H1 (cell line): ENCODE measurements around the gene MACROD2. TPM values are rescaled to one million over a fixed set of nuclear protein-coding genes. Genes with fewer than 3 reads are reported as not detected.

Experiments
- CTCF ChIA-PET: fragments of 300-600 bp; sonication (Branson Sonifier 250); formaldehyde crosslinking; loops from one replicate; lab custom pipeline; 2021; ENCODE audit not compliant: partially characterized antibody; lab: Charles Lee
- POLR2A ChIA-PET: fragments of 300-600 bp; sonication (Branson Sonifier 250); formaldehyde crosslinking; loops from one replicate; lab custom pipeline; 2021; ENCODE audit warnings: inconsistent platforms; ENCODE audit not compliant: partially characterized antibody; lab: Charles Lee
- DNase-seq, 2 experiments: peaks; one replicate each; pipeline versions ENCODE4 v3.0.0 to v3.0.0-alpha.2; 2010 to 2022; ENCODE audit warnings: low spot score in 2 of 2, low read depth in 1 of 2, mixed read lengths in 1 of 2
- FAIRE-seq: peaks from 2 replicates; lab custom pipeline; 2011; peaks lifted over from hg19 to GRCh38; lab: Jason Lieb, UNC
- H2AFZ ChIP-seq: 2 replicates; pipeline ENCODE4 v1.8.1; 2012; ENCODE audit warnings: low read length, inconsistent platforms
- H2AK5ac ChIP-seq: 2 replicates; pipeline ENCODE4 v1.6.1; 2013; ENCODE audit warnings: low read depth, low read length
- H2BK120ac ChIP-seq: replicated peaks from 2 replicates; pipeline ENCODE3; 2013; ENCODE audit warnings: low read depth, low read length, inconsistent platforms
- H2BK12ac ChIP-seq: 2 replicates; pipeline ENCODE4 v1.6.1; 2013; ENCODE audit warnings: low read depth, low read length
- H2BK15ac ChIP-seq: 2 replicates; pipeline ENCODE4 v1.6.1; 2013; ENCODE audit warnings: low read length
- H2BK20ac ChIP-seq: 2 replicates; pipeline ENCODE4 v1.6.1; 2013; ENCODE audit warnings: low read length
- H2BK5ac ChIP-seq: 2 replicates; pipeline ENCODE4 v1.6.1; 2013; ENCODE audit warnings: low read depth, low read length
- H3K14ac ChIP-seq: 2 replicates; pipeline ENCODE4 v1.6.1; 2013; ENCODE audit warnings: inconsistent platforms; ENCODE audit not compliant: insufficient read length
- H3K18ac ChIP-seq: 2 replicates; pipeline ENCODE4 v1.6.1; 2013; ENCODE audit warnings: low read length; ENCODE audit errors: extremely low read depth
- H3K23ac ChIP-seq: 2 replicates; pipeline ENCODE4 v1.6.1; 2013; ENCODE audit warnings: inconsistent platforms; ENCODE audit not compliant: insufficient read length
- H3K23me2 ChIP-seq: 2 replicates; pipeline ENCODE4 v1.6.1; 2013; ENCODE audit warnings: low read depth, low read length
- H3K27ac ChIP-seq: 2 replicates; pipeline ENCODE4 v1.6.1; 2011; ENCODE audit warnings: low read depth, low read length, inconsistent platforms
- H3K27me3 ChIP-seq, 4 experiments: replicated peaks in 1 of 4; 1 replicate in 1 of 4; 2 replicates in 3 of 4; pipeline versions ENCODE4 v1.6.1 to v1.8.1; 2011 to 2013; ENCODE audit warnings: low read length in 3 of 4, mild to moderate bottlenecking in 3 of 4, inconsistent platforms in 2 of 4, mixed read lengths in 2 of 4, moderate library complexity in 1 of 4; ENCODE audit not compliant: control insufficient read depth in 3 of 4, insufficient read depth in 3 of 4; ENCODE audit errors: extremely low read depth in 1 of 4
- H3K36me3 ChIP-seq, 4 experiments: 2 replicates each; pipeline versions ENCODE4 v1.6.1 to v1.8.1; 2011 to 2013; ENCODE audit warnings: mild to moderate bottlenecking in 4 of 4, low read length in 3 of 4, moderate library complexity in 2 of 4, control low read depth in 1 of 4, inconsistent platforms in 1 of 4; ENCODE audit not compliant: insufficient read depth in 4 of 4, control insufficient read depth in 2 of 4
- H3K4ac ChIP-seq: replicated peaks from 2 replicates; pipeline ENCODE3; 2013; ENCODE audit warnings: low read length, low read depth, mixed read lengths, inconsistent platforms; ENCODE audit not compliant: insufficient read length
- H3K4me1 ChIP-seq, 4 experiments: replicated peaks in 1 of 4; 1 replicate in 1 of 4; 2 replicates in 3 of 4; pipeline versions ENCODE4 v1.6.1 to v1.8.1; 2011 to 2013; ENCODE audit warnings: low read length in 3 of 4, inconsistent platforms in 2 of 4, mixed read lengths in 1 of 4; ENCODE audit not compliant: insufficient read depth in 4 of 4, control insufficient read depth in 3 of 4
- H3K4me2 ChIP-seq, 2 experiments: 2 replicates each; pipeline versions ENCODE4 v1.6.1 to v1.8.1; 2011 to 2013; ENCODE audit warnings: low read depth in 2 of 2, low read length in 2 of 2, control low read depth in 1 of 2, inconsistent platforms in 1 of 2, mild to moderate bottlenecking in 1 of 2; ENCODE audit not compliant: insufficient read depth in 1 of 2
- H3K4me3 ChIP-seq, 4 experiments: fragments of 200-600, 300-600 bp in 1 of 4; sonication (generic), shearing (Covaris generic), sonication (Bioruptor Twin) in 1 of 4; 2 replicates each; pipeline versions ENCODE4 v1.5.1 to v1.8.1; 2011 to 2016; ENCODE audit warnings: low read length in 4 of 4, low read depth in 3 of 4, control low read depth in 2 of 4, inconsistent platforms in 2 of 4, mild to moderate bottlenecking in 2 of 4, mixed read lengths in 1 of 4, moderate library complexity in 1 of 4; ENCODE audit not compliant: insufficient read depth in 2 of 4; ENCODE audit errors: extremely low read depth in 1 of 4
- H3K56ac ChIP-seq: replicated peaks from 2 replicates; pipeline ENCODE3; 2013; ENCODE audit warnings: low read depth, mild to moderate bottlenecking, mixed read lengths, low read length, inconsistent platforms; ENCODE audit not compliant: insufficient read length
- H3K79me1 ChIP-seq: 2 replicates; pipeline ENCODE4 v1.6.1; 2013; ENCODE audit warnings: low read depth, low read length, control low read depth
- H3K79me2 ChIP-seq, 2 experiments: 2 replicates each; pipeline versions ENCODE4 v1.6.1 to v1.8.1; 2012 to 2013; ENCODE audit warnings: low read length in 2 of 2, mild to moderate bottlenecking in 2 of 2, inconsistent platforms in 1 of 2; ENCODE audit not compliant: insufficient read depth in 2 of 2, control insufficient read depth in 1 of 2
- H3K9ac ChIP-seq, 4 experiments: replicated peaks in 1 of 4; 1 replicate in 1 of 4; 2 replicates in 3 of 4; pipeline versions ENCODE4 v1.6.1 to v1.8.1; 2011 to 2013; ENCODE audit warnings: low read depth in 3 of 4, low read length in 3 of 4, control low read depth in 2 of 4, mild to moderate bottlenecking in 2 of 4, moderate library complexity in 2 of 4, inconsistent platforms in 1 of 4; ENCODE audit errors: extremely low read depth in 1 of 4
- H3K9me3 ChIP-seq, 2 experiments: 2 replicates each; pipeline versions ENCODE4 v1.6.1 to v1.8.1; 2012 to 2013; ENCODE audit warnings: mild to moderate bottlenecking in 2 of 2, moderate library complexity in 2 of 2, control low read depth in 1 of 2, inconsistent platforms in 1 of 2, low read depth in 1 of 2, low read length in 1 of 2, mixed read lengths in 1 of 2; ENCODE audit not compliant: insufficient read depth in 2 of 2
- H4K20me1 ChIP-seq, 2 experiments: replicated peaks in 1 of 2; 2 replicates each; pipeline versions ENCODE3 to v1.8.1; 2011 to 2013; ENCODE audit warnings: inconsistent platforms in 2 of 2, low read length in 2 of 2, mild to moderate bottlenecking in 1 of 2; ENCODE audit not compliant: insufficient read depth in 2 of 2, control insufficient read depth in 1 of 2
- H4K5ac ChIP-seq: 2 replicates; pipeline ENCODE4 v1.6.1; 2013; ENCODE audit warnings: low read length, low read depth, mixed read lengths, inconsistent platforms; ENCODE audit not compliant: insufficient read length
- H4K8ac ChIP-seq: 2 replicates; pipeline ENCODE4 v1.8.0; 2013; ENCODE audit warnings: mild to moderate bottlenecking, moderate library complexity, low read length, inconsistent platforms; ENCODE audit not compliant: insufficient read depth; ENCODE audit errors: extremely low read depth
- H4K91ac ChIP-seq: replicated peaks from 2 replicates; pipeline ENCODE3; 2013; ENCODE audit warnings: low read length, mixed read lengths, inconsistent platforms; ENCODE audit not compliant: insufficient read length
- CEBPB ChIP-seq: IDR thresholded peaks from 2 replicates; pipeline ENCODE4 v1.6.1; 2012; ENCODE audit warnings: low read depth, low read length
- CHD2 ChIP-seq: IDR thresholded peaks from 2 replicates; pipeline ENCODE4 v1.6.1; 2012; ENCODE audit warnings: low read length, improper control_type of control experiment
- CREB1 ChIP-seq: IDR thresholded peaks from 2 replicates; pipeline ENCODE4 v1.6.1; 2012; ENCODE audit warnings: inconsistent platforms
- JUND ChIP-seq: IDR thresholded peaks from 2 replicates; pipeline ENCODE4 v1.6.1; 2011; ENCODE audit warnings: mild to moderate bottlenecking, improper control_type of control experiment, low read length
- POU5F1 ChIP-seq: IDR thresholded peaks from 2 replicates; pipeline ENCODE4 v1.6.1; 2011; ENCODE audit warnings: low read depth, mild to moderate bottlenecking, low read length, moderate library complexity
- RFX5 ChIP-seq: IDR thresholded peaks from 2 replicates; pipeline ENCODE4 v1.6.1; 2011; ENCODE audit warnings: low read depth, low read length, improper control_type of control experiment, borderline replicate concordance
- WGBS, 2 experiments: shearing (Covaris generic) in 1 of 2; methylation state at CpG; one replicate each; pipeline versions ENCODE4 v1.1.6 to v1.1.7; 2013 to 2015; ENCODE audit warnings: low lambda C conversion rate in 2 of 2, mixed read lengths in 2 of 2, inconsistent platforms in 1 of 2, low coverage in 1 of 2, missing lambda C conversion rate in 1 of 2; ENCODE audit not compliant: insufficient replicate concordance in 2 of 2, insufficient coverage in 1 of 2, insufficient read length in 1 of 2; ENCODE audit errors: extremely low coverage in 1 of 2, missing lambda C conversion rate in 1 of 2; 5-methylcytosine and 5-hydroxymethylcytosine counted together
- polyA plus RNA-seq, 7 experiments: library from polyadenylated mRNA; depleted of rRNA in 3 of 7; stranded (reverse) in 5 of 7; unstranded in 2 of 7; fragments of >200 nt in 5 of 7; fragments of 200-250 nt in 2 of 7; gene quantifications; 1 replicate in 5 of 7; 2 replicates in 1 of 7; 4 replicates in 1 of 7; pipeline versions ENCODE4 v1.2.1 to v1.2.3, GENCODE V29; 2011 to 2013; ENCODE audit warnings: missing spikeins in 2 of 7, mixed read lengths in 2 of 7
- total RNA-seq: library from RNA; stranded (reverse); fragmentation: NEBNext Ultra II Directional; extraction: Animal tissue kit (Norgen Biotek cat#: 25700); gene quantifications from 2 replicates; pipeline ENCODE4 v1.2.1, GENCODE V29; 2021

The MACROD2 gene
- total and polyA plus RNA-seq, 2 of the 8 experiments (the other 6 are each of a cell fraction or from before 2014, with no cell fraction given): 0.70 to 3.9 TPM

DNA sequence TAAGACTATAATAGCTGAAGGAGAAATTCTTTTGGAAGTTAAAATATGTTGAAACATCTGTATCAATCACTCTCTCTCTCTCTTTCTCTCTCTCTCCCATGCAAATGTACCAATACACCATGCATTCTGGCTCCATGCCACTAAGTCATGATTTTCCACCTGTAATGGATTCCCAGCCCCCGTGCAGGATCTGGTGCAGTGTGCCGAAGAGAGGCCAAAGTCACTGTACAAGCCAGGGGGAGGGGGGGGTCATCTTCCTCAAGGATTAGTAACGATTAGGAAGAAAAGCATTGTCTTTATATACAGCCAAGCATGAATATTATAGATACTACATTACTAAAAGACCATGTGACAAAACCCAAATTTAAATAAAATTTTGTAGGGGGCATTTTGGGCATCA lies 1852.8 kb downstream of the MACROD2 start:
- H3K23me2 ChIP-seq: no peaks in the 10 kb centered on the region
- no peak overlapping the region for H2AFZ ChIP-seq
- H2BK120ac ChIP-seq: no peak overlapping the region
- POLR2A ChIA-PET: no interaction called here
- no peak for FAIRE-seq
- H3K79me2 ChIP-seq: no peaks in the 10 kb centered on the region
- H4K5ac ChIP-seq: no peak overlapping the region
- no peaks in the 10 kb centered on the region for H4K20me1 ChIP-seq
- H3K4me3 ChIP-seq: no peak overlapping the region
- H3K27me3 ChIP-seq: no peaks in the 10 kb centered on the region
- no peak for DNase-seq
- no peaks in the 10 kb centered on the region for H3K36me3 ChIP-seq
- H3K4ac ChIP-seq: no peak overlapping the region
- no peak overlapping the region for H4K8ac ChIP-seq
- no peak for TF ChIP-seq CREB1
- TF ChIP-seq RFX5: no peak
- no peak for TF ChIP-seq CEBPB
- TF ChIP-seq JUND: no peak
- TF ChIP-seq CHD2: no peak
- TF ChIP-seq POU5F1: no peak
- no peaks in the 10 kb centered on the region for H3K79me1 ChIP-seq
- no peak overlapping the region for H3K27ac ChIP-seq
- no peak overlapping the region for H4K91ac ChIP-seq
- no peak overlapping the region for H3K14ac ChIP-seq
- H3K23ac ChIP-seq: no peak overlapping the region
- no peak overlapping the region for H3K18ac ChIP-seq
- no peak overlapping the region for H3K4me2 ChIP-seq
- H3K56ac ChIP-seq: no peak overlapping the region
- H2BK15ac ChIP-seq: no peak overlapping the region
- CTCF ChIA-PET: interaction anchor here (2.3 kb wide), 1 partner anchor 139 kb away, joined by 5 read pairs; no protein-coding TSS in a partner anchor
- WGBS, 2 experiments: 89% methylated on average over 3 of the region's 3 CpGs; no CpG with 5 or more reads in 1 of the 2 experiments
- no peaks in the 10 kb centered on the region for H3K9me3 ChIP-seq
- no peak overlapping the region for H2BK20ac ChIP-seq
- no peak overlapping the region for H3K9ac ChIP-seq
- H2BK5ac ChIP-seq: no peak overlapping the region
- no peak overlapping the region for H2AK5ac ChIP-seq
- peaks cover 0 to 4% (median 2%) of the 10 kb centered on the region in 4 experiments; a peak in 3 of 7 replicates for H3K4me1 ChIP-seq
- no peak overlapping the region for H2BK12ac ChIP-seq
